ENCODE results near the gene EID1. TPM values are rescaled to one million over a fixed set of nuclear protein-coding genes. Genes with fewer than 3 reads are reported as not detected.
A peak's percentile ranks its signal among the peaks of the same experiment; 100 is the strongest.

EID1 gene
- total RNA-seq, 3 donors from 2014 or later, result 204 to 266 (median 227) TPM

- Histone ChIP-seq H3K36me3 (no peaks in the 10 kb centered on the region), H3K9me3 (no peaks in the 10 kb centered on the region), H3K4me3 (no peak overlapping the region), H3K27me3 (no peaks in the 10 kb centered on the region), H3K27ac (peak overlapping the region; percentile 26 to 31), H3K4me1 (no peaks in the 10 kb centered on the region)
- no peak for DNase-seq (ENCODE audit: low spot score in 2 of 2)
- TF ChIP-seq POLR2AphosphoS5 (IDR thresholded peaks at IDR 0.05) (no peak), POLR2A (IDR thresholded peaks at IDR 0.05) (no peak)
- TF ChIP-seq, protein P1, sequence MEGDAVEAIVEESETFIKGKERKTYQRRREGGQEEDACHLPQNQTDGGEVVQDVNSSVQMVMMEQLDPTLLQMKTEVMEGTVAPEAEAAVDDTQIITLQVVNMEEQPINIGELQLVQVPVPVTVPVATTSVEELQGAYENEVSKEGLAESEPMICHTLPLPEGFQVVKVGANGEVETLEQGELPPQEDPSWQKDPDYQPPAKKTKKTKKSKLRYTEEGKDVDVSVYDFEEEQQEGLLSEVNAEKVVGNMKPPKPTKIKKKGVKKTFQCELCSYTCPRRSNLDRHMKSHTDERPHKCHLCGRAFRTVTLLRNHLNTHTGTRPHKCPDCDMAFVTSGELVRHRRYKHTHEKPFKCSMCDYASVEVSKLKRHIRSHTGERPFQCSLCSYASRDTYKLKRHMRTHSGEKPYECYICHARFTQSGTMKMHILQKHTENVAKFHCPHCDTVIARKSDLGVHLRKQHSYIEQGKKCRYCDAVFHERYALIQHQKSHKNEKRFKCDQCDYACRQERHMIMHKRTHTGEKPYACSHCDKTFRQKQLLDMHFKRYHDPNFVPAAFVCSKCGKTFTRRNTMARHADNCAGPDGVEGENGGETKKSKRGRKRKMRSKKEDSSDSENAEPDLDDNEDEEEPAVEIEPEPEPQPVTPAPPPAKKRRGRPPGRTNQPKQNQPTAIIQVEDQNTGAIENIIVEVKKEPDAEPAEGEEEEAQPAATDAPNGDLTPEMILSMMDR (IDR thresholded peaks at IDR 0.05), result no peak
- intact Hi-C loops (cut with DNase I; ENCODE audit: low total_unique reads), result no loop called here
These were observed 51.1 kb downstream of the EID1 start for GRCh38 chr15:48928877-48929538.

GRCh38 chr15:48929661-48930060 is 51.7 kb downstream of the EID1 start:
- Histone ChIP-seq H3K4me1 (no peaks in the 10 kb centered on the region), H3K4me3 (no peak overlapping the region), H3K9me3 (no peaks in the 10 kb centered on the region), H3K27me3 (no peaks in the 10 kb centered on the region), H3K27ac (peak overlapping the region; percentile 26 to 31), H3K36me3 (no peaks in the 10 kb centered on the region)
- TF ChIP-seq POLR2AphosphoS5 (IDR thresholded peaks at IDR 0.05) (no peak), POLR2A (IDR thresholded peaks at IDR 0.05) (no peak)
- TF ChIP-seq, protein P1 (IDR thresholded peaks at IDR 0.05), result no peak
- intact Hi-C loops (cut with DNase I; ENCODE audit: low total_unique reads), result no loop called here
- no peak for DNase-seq (ENCODE audit: low spot score in 2 of 2)

Other genes starting within 250 kb of the EID1 start
- 100 to 1,000 TPM in 1 of 3 donors, 10 to 100 TPM in 2; 38.5 to 210 (median 83.2) TPM for gene FBN1, start 232.4 kb upstream of the EID1 start, total RNA-seq
- gene CEP152, start 67.1 kb upstream of the EID1 start, total RNA-seq, result 10 to 100 TPM in 1 of 3 donors, 1 to 10 TPM in 2; 5.3 to 13.5 (median 5.9) TPM
- gene SHC4, start 85.8 kb downstream of the EID1 start, total RNA-seq, result 1 to 10 TPM in 2 of 3 donors, under 1 TPM in 1; 0.16 to 4.0 (median 1.3) TPM
- 10 to 100 TPM; 49.2 to 70.6 (median 62.3) TPM for gene SECISBP2L, start 168.3 kb downstream of the EID1 start, total RNA-seq

Data from breast epithelium (tissue), 4 donors.